Esophagus mucosa (tissue), 1 donor: ENCODE measurements around the gene FLII. TPM values are rescaled to one million over a fixed set of nuclear protein-coding genes. Genes with fewer than 3 reads are reported as not detected.
A peak's percentile ranks its signal among the peaks of the same experiment; 100 is the strongest.

ENCODE experiments used
- ATAC-seq: fragments of 200-7000 bp; cut with Tn5 transposase; one replicate; pipeline ENCODE4 v1.9.1; 2020
- total RNA-seq: library from RNA; stranded (reverse); gene quantifications from one replicate; pipeline ENCODE4 v1.2.4, GENCODE V29; 2023
- donor health status: DM: yes; HTN: yes; CAD: no.

The FLII gene
- total RNA-seq, 1 donor from 2014 or later: 210 TPM

DNA sequence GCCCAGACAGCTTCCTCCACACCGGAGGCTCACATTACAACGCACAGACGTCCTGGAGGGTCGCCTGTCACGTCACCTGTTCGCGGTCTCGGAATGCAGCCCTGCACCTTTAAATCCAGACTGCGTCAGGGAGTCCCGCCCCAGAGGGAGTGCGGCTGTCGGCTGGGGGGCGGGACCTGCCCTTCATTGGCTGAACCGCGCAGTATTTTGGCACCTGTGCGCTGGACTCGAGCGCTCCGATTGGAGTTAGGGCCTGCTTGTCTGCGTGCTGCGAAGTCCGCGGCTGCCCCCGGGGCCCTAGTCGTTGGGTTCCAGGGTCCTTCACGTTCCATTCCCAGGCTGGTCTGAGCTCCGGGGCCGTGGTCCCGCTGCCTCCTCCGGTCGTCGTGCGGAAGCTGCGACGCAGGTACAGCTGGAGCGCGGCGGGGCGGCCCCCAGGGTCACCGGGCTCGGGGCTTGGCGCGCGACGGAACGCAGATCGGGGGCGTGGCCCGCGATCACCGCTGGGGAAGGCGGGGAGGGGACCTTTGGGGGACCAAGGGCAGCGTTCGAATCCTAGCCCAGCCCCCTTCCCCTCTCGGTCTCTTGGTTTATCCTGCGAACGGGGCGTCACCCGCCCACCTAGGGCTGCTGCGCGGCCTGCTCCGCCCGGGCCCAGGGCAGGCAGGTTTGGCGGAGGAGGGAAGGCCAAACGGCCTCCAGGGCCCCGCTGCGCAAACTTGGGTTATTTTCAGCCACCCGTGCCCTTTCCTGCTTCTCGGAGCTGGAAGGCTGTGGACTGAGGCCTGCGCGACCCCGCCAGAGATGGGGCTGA lies 2.0 kb upstream of the FLII start, which contains the start of gene MIEF2:
TSS of gene MIEF2 (plus strand) at position 331 of the 814 bp plus-strand sequence. CDS start 2,059 bp downstream, outside the sequence.
- peak; percentile 83 for ATAC-seq

DNA sequence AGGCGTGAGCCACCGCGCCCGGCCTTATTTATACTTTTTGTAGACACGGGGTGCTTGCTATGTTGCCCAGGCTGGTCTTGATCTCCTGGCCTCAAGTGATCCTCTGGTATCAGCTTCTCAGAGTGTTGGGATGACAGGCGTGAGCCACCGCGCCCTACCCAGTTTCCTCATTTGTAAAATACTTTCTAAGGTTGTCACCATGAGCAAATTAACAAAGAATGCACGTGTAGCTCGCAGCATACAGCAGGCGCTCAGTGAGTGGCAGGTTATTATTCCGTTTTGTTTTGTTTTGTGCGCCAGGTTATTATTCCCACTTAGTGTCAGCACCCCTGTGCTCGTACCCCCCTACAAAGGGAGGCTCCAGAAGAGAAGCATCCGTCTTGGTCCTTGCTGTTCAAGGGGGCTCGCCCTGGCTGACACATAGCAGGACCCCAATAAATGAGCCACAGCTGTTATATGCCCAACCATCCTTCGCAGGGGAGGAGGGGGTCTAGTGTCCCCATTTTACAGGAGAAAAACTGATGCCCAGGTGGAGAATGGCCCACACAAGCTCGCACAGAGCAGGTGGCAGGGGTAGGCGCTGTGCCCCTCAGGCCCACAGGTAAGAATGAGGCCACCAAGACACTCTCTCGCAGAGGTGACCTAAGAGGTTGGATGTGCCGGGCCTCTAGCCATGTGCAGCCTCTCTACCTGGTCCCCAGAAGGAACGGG lies 1.2 kb upstream of the FLII start:
- ATAC-seq: peak; percentile 29

DNA sequence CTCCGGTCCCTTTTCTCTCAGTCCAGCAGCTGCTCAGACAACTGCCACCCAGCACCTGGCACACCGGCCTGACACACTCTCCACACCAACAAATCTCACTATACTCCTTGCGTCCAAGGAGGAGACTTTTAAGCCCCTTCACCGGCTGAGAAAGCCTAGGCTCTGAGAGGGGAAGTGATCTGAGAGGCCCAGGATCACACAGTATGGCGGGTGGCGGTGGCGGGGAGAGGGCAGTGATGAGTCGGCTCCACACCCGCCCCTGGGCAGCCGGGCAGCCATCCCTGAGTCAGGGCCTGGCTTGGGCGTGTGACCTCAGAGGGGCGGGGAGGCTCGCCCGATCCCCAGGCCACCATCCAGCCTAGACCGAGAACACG lies 569 bp downstream of the FLII start:
- peak; percentile 70 for ATAC-seq

DNA sequence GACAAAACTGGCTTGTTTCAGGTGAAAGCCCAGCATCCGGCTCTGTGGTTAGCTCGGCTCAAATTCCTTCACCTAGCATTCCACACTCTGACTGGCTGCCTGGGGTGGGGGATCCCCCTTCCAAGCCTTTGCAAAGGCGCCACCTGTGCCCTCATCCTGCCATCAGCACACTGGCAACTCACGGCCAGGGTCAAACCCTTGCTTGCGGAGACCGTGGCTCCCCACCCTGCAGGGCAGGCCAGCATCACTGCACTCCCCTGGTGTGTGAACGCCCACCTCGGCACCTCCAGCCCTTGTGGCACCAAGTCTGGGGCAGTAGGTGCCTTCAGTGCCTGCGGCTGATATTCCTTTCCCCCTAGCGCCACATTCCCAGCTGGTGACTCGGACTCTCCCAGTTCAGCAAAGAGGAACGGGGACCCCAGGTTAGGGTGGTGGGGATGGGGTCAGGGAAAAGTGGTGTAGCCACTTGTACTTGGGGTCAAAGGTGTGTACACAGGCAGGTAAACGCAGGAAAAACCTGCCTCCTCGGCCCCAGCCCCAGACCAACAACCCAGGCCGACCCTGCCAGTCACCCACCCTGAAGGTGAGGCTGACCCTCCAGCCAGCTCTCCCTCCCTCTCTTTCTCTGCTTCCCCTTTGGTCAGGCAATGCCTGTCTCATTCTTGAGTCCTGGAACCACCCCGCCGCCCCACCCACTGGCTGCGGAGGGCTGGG lies 1.1 kb downstream of the FLII start:
- peak; percentile 14 for ATAC-seq

DNA sequence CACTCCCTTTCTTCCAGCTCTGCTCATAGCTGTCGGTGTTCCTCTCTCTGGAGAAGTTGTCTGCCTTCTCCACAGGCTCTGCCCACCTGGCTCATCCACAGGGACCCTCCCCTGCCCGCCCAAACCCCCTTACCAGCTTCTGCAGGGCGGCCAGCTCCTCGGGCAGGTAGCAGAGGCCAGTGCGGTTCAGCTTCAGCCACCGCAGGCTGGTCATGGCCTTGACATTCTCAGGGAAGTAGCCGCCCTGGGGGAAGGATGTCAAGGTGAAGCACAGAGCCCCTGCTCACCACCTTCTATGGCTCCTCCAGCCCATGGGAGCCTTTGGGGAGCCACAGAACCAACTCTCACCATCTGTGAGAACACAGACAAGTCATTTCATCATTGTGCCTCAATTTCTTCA lies 1.8 kb downstream of the FLII start:
- no peak for ATAC-seq

DNA sequence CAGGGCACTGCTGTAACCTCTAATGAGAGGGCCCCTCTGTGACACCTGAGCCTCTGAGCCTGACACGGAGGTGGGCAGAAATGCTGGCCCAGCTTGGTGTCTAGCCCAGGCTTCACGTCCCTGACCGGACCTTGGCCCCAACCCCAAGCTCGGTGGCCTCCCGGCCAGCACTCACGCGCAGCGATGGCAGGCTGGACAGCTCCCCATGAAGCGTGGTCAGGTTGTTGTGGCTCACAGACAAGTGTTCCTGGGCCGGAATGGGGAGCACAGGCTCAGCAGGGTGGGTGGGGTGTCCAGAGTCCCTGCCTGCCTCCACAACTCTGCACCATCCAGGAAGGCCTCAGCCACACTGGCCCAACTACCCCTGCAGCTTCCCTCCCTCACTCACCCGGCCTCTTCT lies 2.2 kb downstream of the FLII start:
- no peak for ATAC-seq

DNA sequence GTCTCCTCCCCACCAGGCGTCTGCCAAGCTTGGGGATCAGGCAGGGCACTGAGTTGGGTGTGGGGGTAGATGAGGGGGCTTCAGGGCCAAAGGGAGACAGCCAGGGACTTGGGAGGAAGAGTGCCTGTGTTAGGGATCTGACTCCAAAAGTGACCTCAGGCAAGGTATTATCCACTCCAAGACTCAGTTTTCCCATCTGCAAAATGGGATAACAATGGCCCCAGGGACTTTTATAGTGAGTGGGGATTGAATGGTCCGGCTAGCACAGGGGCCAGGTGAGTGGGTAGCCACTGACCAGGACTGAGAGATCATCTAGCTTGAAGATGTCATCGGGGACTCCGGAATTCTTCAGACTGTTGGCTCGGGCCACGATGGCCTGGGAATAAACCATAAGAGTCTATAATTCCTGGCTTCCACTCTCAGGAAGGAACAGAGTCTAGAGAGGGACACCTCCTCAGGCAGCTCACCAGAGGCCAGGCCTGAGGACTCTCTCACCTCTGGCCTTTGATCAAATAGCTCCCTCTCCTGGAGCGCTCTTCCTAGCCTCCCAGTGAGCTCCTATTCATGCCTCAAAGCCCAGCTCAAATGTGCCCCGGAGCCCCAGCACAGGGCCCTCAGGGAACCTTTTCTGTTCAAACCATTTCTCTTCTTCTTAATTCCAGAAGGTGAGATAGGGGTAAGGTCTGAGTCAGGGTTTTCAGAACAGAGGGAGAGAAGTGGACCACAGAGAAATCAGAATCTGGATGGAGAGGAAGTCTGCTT lies 3.5 kb downstream of the FLII start:
- no peak for ATAC-seq

DNA sequence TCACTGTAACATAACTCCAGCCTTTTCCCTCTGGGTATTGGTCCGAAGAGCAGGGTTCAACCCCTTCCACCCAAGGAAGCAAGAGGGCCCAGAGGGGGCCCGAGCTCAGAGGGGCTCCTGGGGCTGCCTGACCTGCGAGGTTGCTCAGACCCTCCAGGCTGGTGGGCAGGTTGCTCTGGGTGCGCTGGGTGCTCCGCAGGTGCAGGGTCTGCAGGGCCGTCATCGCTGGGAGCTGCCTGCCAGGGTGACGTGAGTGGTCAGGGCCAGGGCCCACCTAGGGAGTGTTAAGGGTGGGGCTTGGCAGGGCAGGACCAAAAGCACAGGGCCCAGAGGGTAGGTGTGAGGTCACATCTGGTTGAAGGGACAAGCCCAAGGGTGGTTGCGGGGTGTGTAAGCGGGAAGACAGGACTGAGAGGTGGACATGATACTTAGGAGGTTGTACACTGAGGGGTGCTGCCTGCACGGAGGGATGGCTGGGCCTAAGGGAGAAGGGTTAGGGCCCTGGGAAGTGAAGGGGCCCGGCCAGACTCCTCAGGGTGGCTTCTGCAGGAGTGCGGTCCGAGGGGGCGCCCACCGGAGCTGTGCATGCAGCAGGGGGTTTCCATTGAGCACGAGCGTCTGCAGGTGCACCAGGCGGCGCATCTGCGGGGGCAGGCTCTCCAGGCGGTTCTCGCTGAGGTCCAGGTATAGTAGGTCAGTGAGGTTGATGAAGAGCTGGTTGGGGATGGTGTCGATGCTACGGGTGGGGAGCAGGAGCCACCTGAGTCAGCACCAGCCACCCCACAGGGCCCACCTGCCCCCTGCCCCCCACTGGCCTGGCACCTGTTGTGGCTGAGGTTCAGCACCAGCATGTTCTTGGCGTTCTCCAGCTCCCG lies 4.4 kb downstream of the FLII start:
- no peak for ATAC-seq

DNA sequence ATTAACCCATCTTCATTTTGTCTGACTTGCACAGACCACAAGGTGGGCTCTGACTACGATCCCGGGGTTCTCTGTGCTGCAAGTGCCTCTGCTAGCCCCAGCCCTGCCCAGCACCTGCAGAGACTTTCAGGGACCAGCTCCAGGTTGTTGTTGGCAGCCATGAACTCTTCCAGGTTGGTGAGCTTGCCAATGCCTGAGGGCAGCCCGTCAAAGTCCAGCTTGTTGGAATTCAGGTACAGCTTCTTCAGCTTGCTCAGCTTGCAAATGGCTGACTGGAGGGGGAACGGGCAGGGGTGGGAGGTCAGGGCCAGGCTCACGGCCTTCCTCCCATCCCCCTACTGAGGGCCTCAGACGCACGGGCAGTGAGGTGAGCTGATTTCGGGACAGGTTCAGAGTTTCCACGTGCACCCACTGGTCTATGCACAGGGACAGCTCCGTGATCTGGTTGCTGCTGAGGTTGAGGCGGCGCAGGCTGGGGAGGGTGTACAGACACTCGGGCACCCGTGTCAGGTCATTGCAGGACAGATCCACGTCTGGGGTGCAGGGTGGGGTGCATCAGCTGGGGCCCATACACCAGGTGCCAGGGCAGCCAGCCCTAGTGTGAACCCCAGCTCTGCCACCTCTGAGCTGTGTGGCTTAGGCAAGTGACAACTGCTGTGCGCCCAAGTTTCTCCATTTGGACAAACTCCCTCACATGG lies 5.2 kb downstream of the FLII start:
- no peak for ATAC-seq

DNA sequence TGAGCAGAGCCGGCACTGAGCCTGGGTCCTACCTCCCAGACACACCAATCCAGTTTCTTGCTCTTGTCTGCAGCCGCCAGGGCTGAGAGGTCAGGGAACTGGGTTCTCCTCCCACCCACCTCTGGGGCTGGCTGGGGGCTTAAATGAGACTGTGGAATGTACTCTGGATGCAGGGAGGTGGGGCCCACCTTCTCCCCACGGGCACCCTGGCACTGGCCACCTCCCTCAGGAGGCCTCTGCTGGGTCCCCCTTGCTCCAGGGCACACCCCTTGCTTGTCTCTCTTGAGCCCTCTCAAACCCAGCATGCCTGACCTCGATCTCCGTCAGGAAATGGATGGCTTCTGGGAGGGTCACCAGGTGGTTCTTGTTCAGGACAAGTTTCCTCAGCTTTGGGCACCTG lies 6.4 kb downstream of the FLII start:
- no peak for ATAC-seq

DNA sequence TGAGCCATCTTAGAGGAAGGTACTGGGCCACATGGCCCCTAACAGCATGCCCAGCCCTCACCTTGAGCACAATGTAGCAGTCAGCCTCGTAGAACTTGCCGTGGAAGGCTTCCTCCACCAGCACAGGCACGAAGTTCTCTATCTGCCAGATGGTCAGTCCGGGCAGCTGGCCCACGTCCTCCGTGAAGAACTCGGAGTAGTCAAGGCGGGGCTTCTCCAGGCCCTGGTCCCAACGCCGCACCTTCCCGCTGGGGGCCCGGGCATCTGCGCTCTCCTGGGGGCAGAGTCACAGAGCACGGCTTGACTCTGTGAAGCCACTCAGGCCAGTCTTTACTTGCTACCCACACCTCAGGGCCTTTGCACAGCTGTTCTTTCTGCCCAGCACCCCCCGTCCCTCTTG lies 7.3 kb downstream of the FLII start:
- no peak for ATAC-seq

DNA sequence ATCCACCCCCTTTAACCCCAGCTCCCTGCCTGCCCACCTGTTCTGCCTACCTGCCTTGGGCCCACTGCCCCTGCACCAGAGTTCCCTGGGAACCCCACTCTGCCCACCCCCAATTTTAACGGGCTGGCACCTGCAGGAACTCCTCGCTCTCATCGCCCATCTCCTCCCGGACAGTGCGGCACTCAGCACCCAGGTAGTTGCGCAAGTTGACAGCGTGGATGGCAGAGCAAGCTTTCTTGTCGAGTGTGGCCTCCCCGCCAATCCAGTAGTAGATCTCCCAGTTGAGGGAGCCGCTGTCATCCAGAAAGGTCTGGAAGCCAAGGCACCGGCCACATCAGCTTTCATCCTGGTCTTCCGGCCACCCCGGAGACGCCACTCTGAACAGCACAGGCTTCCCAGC lies 7.8 kb downstream of the FLII start:
- no peak for ATAC-seq

DNA sequence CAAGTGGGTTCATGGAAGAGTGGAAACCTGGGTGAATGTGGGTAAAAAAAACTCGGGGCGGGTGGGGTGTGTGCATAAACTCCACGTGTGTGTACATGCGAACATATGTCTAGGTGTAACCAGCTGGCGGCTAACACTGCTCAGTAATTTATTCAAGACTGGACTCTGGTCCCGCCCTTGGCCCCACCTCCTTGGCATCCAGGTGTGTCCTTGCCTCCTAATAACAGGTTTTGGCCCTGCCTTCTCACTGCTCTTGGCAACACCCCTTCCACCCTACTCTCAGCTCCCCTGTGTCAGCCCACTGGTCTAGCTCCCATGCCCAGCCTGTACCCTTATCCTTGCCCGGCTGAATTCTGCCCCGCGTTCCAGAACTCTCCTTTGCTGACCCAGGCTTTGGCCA lies 8.3 kb downstream of the FLII start:
- ATAC-seq: peak; percentile 65

DNA sequence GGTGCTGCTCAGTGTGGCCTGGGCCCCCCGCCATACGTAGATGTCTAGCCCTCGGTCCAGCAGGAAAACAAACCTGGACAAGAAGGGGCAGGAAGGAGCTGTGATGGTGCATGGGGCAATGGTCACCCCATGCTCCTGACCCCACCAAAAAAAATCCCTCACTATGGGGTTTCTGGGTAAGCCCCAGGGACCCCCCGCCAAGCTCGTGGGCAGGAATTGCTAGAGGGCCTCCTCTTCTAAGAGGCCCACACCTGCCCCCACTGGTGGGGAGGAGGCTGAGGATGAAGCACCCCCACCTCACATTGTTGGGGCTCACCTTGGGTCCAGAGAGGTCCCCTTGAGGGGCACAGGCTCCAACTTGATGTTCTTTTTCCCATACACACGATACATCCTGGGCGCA lies 9.7 kb downstream of the FLII start:
- ATAC-seq: no peak

DNA sequence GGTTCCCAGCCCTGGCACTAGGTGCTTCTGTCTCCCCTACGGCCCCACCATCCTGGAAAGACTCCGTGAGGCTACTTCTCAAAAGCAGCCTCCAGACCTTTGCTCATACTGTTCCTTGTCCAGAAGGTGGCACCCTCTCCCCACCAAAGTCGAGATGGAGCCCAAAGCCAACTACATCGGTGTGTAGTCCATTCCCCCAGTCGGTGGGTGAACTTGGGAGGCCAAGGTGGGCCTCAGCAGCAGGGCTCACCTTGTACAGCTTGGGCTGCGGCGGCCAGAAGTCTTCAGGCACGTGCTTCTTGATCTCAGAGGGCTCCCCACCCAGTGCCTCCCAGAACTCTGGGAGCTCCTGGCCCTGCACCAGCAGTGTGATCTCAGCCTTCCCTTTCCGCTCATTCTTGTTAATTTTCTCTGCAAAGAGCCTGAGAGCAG lies 10.2 kb downstream of the FLII start:
- peak; percentile 47 for ATAC-seq

DNA sequence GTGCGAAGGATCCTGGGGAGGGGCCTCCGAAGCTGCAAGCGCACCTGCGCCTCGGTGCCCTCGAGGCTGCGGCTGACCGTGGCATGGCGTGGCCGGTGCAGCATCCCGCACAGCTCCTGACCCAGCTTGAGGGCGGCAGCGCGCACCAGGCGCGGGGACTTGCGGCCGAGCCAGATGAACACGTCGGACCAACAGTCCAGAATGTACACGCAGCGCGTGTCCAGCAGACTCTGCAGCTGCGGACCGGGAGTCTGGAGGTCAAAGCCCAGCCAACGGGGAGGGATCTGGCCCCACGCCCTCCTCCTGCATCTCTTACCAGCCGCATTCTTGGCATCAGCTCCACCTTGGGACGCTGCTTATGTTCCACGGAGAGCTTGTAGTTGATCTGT lies 10.9 kb downstream of the FLII start:
- no peak for ATAC-seq

DNA sequence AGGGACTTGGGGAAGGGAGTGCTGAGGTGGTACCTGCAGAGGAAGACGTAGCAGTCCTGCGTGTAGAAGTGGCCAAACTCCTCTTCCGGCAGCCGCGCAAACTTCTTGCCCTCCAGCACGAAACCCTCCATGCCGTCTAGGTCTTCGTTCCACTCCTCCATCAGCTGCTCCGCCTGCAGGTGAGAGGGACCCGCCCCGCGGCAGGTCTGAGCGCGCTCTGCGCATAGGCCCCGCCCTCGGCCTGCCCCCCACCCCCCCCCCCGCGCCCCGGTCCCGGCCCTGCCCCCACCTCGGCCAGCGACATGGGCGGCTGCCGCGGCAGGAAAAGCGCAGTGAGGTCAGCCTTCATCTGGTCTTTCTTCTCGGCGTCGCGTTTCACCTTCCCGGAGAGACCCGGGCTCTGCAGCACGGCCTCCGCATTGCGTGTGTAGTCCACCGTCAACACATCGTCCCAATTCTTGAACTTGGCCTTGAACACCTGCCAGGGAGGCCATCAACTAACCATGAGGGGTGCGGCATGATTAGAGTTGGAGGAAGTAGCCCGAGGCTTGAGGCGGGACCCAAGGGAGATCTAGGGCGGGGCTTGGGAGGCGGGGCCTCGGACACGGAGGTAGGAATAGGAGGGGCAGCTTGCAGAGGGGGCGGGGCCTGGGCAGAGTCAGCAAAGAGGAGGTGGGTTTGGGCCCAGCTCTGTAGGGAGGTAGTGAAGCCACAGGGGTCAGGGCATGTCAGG lies 11.5 kb downstream of the FLII start:
- peak; percentile 68 for ATAC-seq

DNA sequence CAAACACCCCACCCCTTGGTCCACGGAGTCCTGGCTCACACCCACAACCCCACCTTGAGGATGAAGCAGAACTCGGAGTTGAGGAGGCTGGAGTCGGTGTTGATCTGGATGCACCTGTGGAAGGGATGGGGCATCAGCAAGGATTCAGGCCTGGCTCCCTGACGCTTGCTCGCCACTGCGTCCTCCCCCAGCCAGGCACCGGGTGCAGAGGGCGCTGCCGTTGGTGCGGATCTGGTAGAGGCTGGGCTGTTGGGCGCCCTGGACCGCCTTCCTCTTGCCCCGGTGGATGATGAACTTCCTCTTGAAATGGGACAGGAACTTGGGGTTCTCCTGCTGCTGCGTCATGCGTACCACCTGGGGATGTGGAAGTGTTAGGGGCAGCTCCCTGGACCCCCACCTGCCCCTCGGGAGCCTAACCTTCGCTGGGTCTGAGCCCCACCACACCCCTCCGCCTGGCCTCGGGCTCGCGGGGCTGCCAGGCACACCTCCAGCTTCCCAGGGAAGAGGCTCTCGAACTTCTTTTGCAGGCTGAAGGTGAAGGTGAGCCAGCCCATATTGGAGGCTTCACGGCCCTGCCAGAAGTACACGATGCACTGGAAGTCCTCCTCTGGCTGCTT lies 12.3 kb downstream of the FLII start:
- no peak for ATAC-seq

DNA sequence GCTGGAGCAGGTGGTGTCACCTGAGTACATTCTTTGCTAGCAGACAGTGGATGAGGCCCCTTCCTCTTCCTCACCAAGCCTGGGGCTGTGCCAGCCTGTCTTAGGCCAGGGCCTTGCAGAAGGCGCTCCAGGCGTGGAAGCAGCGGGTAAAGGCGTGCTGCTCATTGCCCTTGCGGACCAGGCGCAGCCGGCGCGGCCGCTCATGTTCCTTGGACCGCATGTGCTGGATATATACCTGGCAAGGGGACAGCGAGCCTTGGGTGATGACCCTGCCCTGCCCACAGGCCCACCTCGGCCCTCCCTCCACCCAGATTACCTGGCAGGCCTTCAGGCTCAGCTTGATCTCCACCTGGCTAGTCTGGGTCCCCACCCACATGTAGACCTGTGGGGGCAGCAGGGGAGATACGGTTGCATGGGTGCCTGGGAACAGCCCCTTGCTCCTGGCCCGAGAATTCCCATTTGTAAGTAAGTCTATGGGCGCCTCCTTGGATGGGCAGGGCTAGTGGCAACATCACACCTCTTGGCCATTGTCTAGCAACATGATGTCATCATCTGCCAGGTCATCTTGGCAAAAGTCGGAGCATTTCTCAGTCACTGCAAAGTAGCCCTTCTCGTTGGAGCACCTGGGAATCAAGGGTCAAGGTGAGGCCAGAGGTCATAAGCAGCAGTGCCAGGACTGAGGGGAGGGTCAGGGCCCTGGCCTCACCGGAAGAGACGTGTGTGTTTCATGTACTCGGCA lies 13.3 kb downstream of the FLII start:
- no peak for ATAC-seq
